22Rv1 (cell line): Measurements from ENCODE around the gene ARHGAP10.

Experiments used
- CTCF ChIP-seq: fragments of 450-650 bp; IDR thresholded peaks from 2 replicates; pipeline ENCODE4 v1.5.1; 2017; ENCODE audit warnings: mild to moderate bottlenecking
- ZFX ChIP-seq: fragments of 450-650 bp; IDR thresholded peaks from 2 replicates; pipeline ENCODE4 v1.6.1; 2017; ENCODE audit warnings: antibody characterized with exemption, borderline replicate concordance

- TF ChIP-seq CTCF: no peak
- no peak for TF ChIP-seq ZFX
These were observed 295.3 kb downstream of the ARHGAP10 start for GRCh38 chr4:148027201-148027600.
